Body of pancreas (tissue), 4 donors: Measurements from ENCODE around the gene ZCCHC17. TPM values are rescaled to one million over a fixed set of nuclear protein-coding genes. Genes with fewer than 3 reads are reported as not detected.

Experiments
- ATAC-seq: fragments of 150-250 bp; one replicate; pipeline ENCODE4 v1.9.1; 2016
- DNase-seq, 4 donors: peaks; one replicate each; pipeline ENCODE4 v3.0.0-alpha.2; 2019
- H3K27ac ChIP-seq, 4 donors: fragments of 200-600 bp; sonication (generic); 1 replicate in 3 of 4; 2 replicates in 1 of 4; pipeline versions ENCODE4 v1.5.1 to v1.6.1; 2016 to 2019; ENCODE audit warnings: mild to moderate bottlenecking in 1 of 4, mixed read lengths in 1 of 4, moderate library complexity in 1 of 4
- H3K27me3 ChIP-seq, 2 donors: fragments of 200-600 bp; sonication (generic); one replicate each; pipeline ENCODE4 v1.6.0; 2016; ENCODE audit warnings: mild to moderate bottlenecking in 1 of 2
- H3K36me3 ChIP-seq, 2 donors: fragments of 200-600 bp; sonication (generic); replicated peaks in 1 of 2; 2 replicates each; pipeline ENCODE4 v1.5.1; 2016; ENCODE audit warnings: low read depth in 2 of 2; ENCODE audit not compliant: insufficient read depth in 1 of 2
- H3K4me1 ChIP-seq: fragments of 200-600 bp; sonication (generic); one replicate; pipeline ENCODE4 v1.6.0; 2016
- H3K4me3 ChIP-seq, 2 donors: fragments of 200-600 bp; sonication (generic); 1 replicate in 1 of 2; 2 replicates in 1 of 2; pipeline ENCODE4 v1.5.1; 2016 to 2019
- H3K9me3 ChIP-seq, 3 donors: fragments of 200-600 bp; sonication (generic); 1 replicate in 2 of 3; 2 replicates in 1 of 3; pipeline ENCODE4 v1.5.1; 2016
- POLR2A ChIP-seq, 3 donors: fragments of 450-650 bp; IDR thresholded peaks; one replicate each; pipeline ENCODE4 v1.6.1; 2016; ENCODE audit warnings: antibody characterized with exemption in 3 of 3, mild to moderate bottlenecking in 2 of 3
- WGBS, 2 donors: methylation state at CpG; one replicate each; pipeline ENCODE4 v1.1.5; 2017; 5-methylcytosine and 5-hydroxymethylcytosine counted together
- intact Hi-C: fragments of 100-400 bp; cut with DNase I; formaldehyde crosslinking; loops from one replicate; pipeline ENCODE4 v1.15.1; 2023
- total RNA-seq, 2 donors: library from RNA; depleted of rRNA; stranded (reverse); fragments of >200 nt; gene quantifications; one replicate each; pipeline ENCODE4 v1.1.0, GENCODE V29; 2016
- TF ChIP-seq, protein P1 (sequence below), 7 experiments: fragments of 450-650 bp in 4 of 7; fragments of 200-600 bp in 3 of 7; sonication (generic) in 3 of 7; IDR thresholded peaks; one replicate each; pipeline ENCODE4 v1.5.1; 2016 to 2019; ENCODE audit warnings: antibody characterized with exemption in 7 of 7

Gene ZCCHC17
- total RNA-seq, 2 donors from 2014 or later: 8.0 to 9.2 TPM

DNA sequence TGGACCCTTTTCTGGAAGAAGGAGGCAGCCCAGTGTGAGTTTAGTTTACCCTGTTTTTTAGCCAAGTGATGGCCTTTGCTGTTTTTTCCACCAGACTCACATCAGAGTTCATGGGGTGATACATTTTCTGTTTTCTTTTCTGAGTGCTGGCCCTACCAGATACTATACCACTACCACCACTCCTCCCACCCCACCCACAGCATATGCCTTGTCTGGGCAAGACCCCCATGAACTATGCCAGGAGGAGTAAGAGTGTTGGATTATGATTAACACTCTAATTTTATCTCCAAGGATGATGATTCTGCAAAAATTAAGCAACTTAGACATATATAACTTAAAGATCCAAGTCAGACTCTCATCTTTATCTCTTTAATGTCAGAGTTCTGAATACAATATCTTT, 50.0 kb downstream of the ZCCHC17 start:
- Histone ChIP-seq H3K9me3 (no peaks in the 10 kb centered on the region), H3K36me3 (peaks cover 0 to 2% of the 10 kb centered on the region in 2 donors), H3K27ac (no peak overlapping the region), H3K27me3 (no peaks in the 10 kb centered on the region), H3K4me3 (no peak overlapping the region), H3K4me1 (no peaks in the 10 kb centered on the region)
- intact Hi-C loops: no loop called here
- ATAC-seq (no peak), DNase-seq (no peak)
- TF ChIP-seq POLR2A (IDR thresholded peaks at IDR 0.05): no peak
- TF ChIP-seq, protein P1, sequence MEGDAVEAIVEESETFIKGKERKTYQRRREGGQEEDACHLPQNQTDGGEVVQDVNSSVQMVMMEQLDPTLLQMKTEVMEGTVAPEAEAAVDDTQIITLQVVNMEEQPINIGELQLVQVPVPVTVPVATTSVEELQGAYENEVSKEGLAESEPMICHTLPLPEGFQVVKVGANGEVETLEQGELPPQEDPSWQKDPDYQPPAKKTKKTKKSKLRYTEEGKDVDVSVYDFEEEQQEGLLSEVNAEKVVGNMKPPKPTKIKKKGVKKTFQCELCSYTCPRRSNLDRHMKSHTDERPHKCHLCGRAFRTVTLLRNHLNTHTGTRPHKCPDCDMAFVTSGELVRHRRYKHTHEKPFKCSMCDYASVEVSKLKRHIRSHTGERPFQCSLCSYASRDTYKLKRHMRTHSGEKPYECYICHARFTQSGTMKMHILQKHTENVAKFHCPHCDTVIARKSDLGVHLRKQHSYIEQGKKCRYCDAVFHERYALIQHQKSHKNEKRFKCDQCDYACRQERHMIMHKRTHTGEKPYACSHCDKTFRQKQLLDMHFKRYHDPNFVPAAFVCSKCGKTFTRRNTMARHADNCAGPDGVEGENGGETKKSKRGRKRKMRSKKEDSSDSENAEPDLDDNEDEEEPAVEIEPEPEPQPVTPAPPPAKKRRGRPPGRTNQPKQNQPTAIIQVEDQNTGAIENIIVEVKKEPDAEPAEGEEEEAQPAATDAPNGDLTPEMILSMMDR (IDR thresholded peaks at IDR 0.05): no peak

DNA sequence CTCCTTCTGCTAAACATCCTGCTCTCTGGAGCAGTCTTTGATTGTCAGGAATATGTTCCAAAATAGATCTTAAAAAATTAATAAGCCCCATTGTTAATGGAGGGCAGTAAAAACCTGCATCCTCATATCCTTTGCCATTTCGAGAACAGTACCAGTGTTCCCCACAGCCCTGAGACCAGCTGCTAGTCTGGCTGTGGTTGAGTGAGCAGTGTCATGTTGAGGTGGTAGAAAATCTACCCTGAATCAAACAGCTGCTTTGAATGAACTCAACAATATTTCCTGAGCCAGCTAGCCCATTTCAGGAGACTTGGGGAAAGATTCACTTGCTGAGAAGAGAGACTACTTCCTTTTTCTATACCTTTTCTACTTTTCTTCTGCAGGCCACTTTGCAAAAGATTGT, 51.6 kb downstream of the ZCCHC17 start:
- DNase-seq (no peak), ATAC-seq (no peak)
- Histone ChIP-seq H3K27me3 (no peaks in the 10 kb centered on the region), H3K27ac (no peak overlapping the region), H3K36me3 (peaks cover 0 to 2% of the 10 kb centered on the region in 2 donors), H3K4me3 (no peak overlapping the region), H3K4me1 (no peaks in the 10 kb centered on the region), H3K9me3 (no peaks in the 10 kb centered on the region)
- intact Hi-C loops: no loop called here
- WGBS, 2 donors: 56 to 79% methylated on average over 1 of the region's 1 CpG
- TF ChIP-seq POLR2A (IDR thresholded peaks at IDR 0.05): no peak
- TF ChIP-seq, protein P1 (IDR thresholded peaks at IDR 0.05): no peak

DNA sequence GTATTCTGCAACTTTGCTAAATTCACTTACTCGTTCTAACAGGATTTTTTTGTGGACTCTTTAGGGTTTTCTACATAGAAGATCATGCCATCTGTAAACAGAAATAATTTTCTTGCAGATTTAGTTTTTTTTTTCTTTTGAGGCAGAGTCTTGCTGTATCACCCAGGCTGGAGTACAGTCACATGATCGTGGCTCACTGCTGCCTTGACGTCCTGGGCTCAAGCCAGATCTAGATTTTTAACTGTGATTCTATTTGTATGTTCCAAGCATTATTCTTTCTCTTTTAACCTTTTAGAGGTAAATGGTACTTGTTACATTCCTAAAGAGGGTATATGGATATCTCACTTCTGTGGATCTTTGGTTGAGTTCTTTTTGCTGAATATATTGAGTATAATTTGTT, 57.5 kb downstream of the ZCCHC17 start:
- DNase-seq (no peak), ATAC-seq (no peak)
- Histone ChIP-seq H3K4me3 (no peak overlapping the region), H3K9me3 (no peaks in the 10 kb centered on the region), H3K27me3 (no peaks in the 10 kb centered on the region), H3K4me1 (no peaks in the 10 kb centered on the region), H3K36me3 (peaks cover 0 to 4% of the 10 kb centered on the region in 2 donors), H3K27ac (no peak overlapping the region)
- 34 to 42% methylated on average over 3 of the region's 3 CpGs for WGBS, 2 donors
- no peak for TF ChIP-seq POLR2A (IDR thresholded peaks at IDR 0.05)
- TF ChIP-seq, protein P1 (IDR thresholded peaks at IDR 0.05): no peak
- intact Hi-C loops: no loop called here

DNA sequence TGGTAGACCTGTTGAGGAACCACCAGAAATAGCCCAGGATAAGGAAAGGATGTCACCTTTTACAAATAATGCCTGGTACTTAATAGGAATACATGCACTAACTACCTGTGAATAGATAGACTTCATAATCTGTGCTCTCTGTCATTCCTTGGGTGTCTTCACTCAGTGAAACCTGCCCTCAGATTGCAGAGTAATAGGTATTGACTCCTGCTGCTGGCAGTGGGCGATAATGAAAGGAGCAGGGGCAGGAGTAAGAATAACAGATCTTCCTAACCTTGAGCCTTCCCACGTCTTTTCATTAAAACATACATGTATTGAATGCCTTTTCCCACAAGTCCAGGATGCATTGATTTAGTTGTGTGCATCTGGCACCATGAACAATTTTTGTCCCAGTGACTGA, 59.6 kb downstream of the ZCCHC17 start:
- Histone ChIP-seq H3K4me1 (no peaks in the 10 kb centered on the region), H3K36me3 (peaks cover 0 to 4% of the 10 kb centered on the region in 2 donors), H3K9me3 (no peaks in the 10 kb centered on the region), H3K27me3 (no peaks in the 10 kb centered on the region), H3K27ac (no peak overlapping the region), H3K4me3 (no peak overlapping the region)
- TF ChIP-seq POLR2A (IDR thresholded peaks at IDR 0.05): no peak
- TF ChIP-seq, protein P1 (IDR thresholded peaks at IDR 0.05): no peak
- DNase-seq (no peak), ATAC-seq (no peak)
- intact Hi-C loops: no loop called here
- 81 to 88% methylated on average over 2 of the region's 2 CpGs for WGBS, 2 donors

DNA sequence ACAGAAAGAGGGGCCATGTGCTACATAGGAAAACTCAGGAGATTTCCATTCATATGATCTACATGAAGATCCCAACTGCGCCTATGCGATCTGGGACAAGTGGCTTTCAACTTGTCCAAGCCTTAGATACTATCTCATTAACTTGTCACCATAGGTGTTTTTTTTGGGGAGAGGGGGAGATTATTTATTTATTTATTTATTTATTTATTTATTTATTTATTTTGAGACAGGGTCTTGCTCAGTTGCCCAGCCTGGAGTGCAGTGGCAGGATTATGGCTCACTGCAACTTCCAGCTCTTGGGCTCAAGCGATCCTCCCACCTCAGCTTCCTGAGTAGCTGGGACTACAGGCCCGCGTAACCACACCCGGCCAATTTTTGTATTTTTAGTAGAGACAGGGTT, 64.8 kb downstream of the ZCCHC17 start:
- H3K4me1 ChIP-seq: peaks cover 8% of the 10 kb centered on the region
- H3K9me3 ChIP-seq: no peaks in the 10 kb centered on the region
- 95 to 96% methylated on average over 6 of the region's 6 CpGs for WGBS, 2 donors
- no peaks in the 10 kb centered on the region for H3K27me3 ChIP-seq
- no peak overlapping the region for H3K27ac ChIP-seq
- no peak overlapping the region for H3K4me3 ChIP-seq
- H3K36me3 ChIP-seq: peaks cover 0 to 2% of the 10 kb centered on the region in 2 donors
- DNase-seq (no peak), ATAC-seq (no peak)
- intact Hi-C loops: no loop called here
- no peak for TF ChIP-seq POLR2A (IDR thresholded peaks at IDR 0.05)
- TF ChIP-seq, protein P1 (IDR thresholded peaks at IDR 0.05): no peak
